ENCODE results near the gene GPHB5. TPM values are rescaled to one million over a fixed set of nuclear protein-coding genes. Genes with fewer than 3 reads are reported as not detected.

The GPHB5 gene
- total RNA-seq, 1 donor from 2014 or later, result not detected

DNA sequence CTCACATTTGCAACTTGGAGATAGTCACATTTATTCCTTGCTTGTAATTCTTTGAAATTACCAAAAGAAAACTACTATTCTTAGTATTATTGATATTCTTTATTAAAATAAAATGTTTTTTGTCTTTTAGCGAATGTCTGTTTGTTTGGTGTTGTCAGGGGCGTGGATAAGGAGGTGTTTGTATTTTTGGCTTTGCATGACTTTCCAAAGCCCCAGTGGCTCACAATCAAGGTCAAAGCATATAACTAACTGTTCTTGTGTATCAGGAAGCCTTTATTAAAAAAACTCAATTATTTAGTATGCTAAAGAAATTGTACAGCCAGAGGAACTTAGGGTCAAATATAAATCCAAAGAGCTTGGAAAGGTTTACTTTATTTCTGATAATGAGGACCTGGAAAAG, 17.9 kb downstream of the GPHB5 start:
- intact Hi-C loops (cut with DNase I), result no loop called here

GRCh38 chr14:63299351-63300110, 19.2 kb downstream of the GPHB5 start:
- H3K4me3 ChIP-seq, result no peak overlapping the region
- no peaks in the 10 kb centered on the region for H3K27me3 ChIP-seq
- no peaks in the 10 kb centered on the region for H3K9me3 ChIP-seq
- TF ChIP-seq CTCF (IDR thresholded peaks at IDR 0.05), result no peak
- H3K27ac ChIP-seq, result no peak overlapping the region
- no peak for DNase-seq (ENCODE audit: low spot score in 2 of 2)
- intact Hi-C loops (cut with DNase I), result loop anchor here (5.0 kb wide), 1 partner anchor 243 kb away; the partner anchor contains the start of gene PPP2R5E
- H3K36me3 ChIP-seq, result no peaks in the 10 kb centered on the region
- no peaks in the 10 kb centered on the region for H3K4me1 ChIP-seq

More for the DNA sequence above, 17.9 kb downstream of the GPHB5 start:
- no peak for TF ChIP-seq CTCF (IDR thresholded peaks at IDR 0.05)
- no peak for DNase-seq (ENCODE audit: low spot score in 2 of 2)
- Histone ChIP-seq H3K4me3 (no peak overlapping the region), H3K4me1 (no peaks in the 10 kb centered on the region), H3K36me3 (no peaks in the 10 kb centered on the region), H3K9me3 (no peaks in the 10 kb centered on the region), H3K27ac (no peak overlapping the region), H3K27me3 (no peaks in the 10 kb centered on the region)

DNA sequence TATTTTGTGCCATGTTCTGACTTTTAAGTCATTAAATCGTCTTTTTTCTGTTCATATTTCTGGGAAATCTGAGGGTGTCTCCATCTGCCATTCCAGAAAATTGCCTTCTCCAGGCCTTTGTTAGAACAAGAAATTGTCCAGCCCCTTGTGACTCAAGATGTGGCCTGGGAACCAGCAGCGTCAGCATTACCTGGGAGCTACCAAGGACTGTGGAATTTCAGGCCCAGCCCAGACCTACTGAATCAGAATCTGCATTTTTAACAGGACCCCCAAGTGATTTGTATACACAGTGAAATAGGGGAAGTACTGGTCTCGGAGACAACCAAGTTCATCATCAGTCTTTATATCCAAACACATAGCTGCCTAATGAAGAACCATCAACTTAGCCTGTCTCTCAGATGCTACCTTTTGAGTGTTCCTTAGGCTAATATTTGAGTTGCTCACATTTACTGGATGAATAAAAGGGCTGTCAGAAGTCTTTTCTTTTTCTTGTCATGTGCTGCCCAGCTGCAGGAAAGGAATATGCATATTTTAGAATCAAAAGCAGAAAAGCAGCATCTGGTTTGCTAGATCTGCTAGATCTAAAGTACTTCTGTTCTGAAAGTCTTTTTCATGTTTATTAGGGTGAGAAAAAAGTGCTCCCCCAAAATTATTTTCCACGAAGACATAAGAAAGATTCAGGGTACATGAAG, 21.2 kb downstream of the GPHB5 start:
- TF ChIP-seq CTCF (IDR thresholded peaks at IDR 0.05), result no peak
- H3K27me3 ChIP-seq, result no peaks in the 10 kb centered on the region

DNA sequence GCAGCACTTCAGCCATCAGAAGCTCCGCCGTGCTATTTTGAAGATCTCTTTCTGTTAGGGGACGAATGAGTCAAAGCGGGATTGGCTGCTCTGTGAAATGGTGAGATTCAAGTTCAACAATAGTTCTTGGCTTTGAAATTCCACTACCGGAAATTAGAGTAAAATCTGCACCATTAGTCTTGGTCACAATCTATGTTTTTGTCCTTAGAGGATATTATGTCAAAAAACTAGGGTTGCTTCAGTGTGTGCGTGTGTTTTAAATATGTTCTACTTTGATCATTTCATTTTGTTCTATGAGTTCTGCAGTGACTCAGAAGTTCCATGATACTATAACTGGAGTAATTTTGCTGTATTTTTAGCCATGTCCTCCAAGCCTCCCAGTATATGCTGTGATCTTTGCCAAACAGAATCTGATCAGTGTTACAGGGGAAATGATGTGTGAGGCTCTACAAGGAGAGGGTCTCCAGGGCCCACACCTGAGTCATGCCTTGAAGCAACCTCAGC, 22.6 kb downstream of the GPHB5 start:
- no peaks in the 10 kb centered on the region for H3K9me3 ChIP-seq
- no peaks in the 10 kb centered on the region for H3K4me1 ChIP-seq
- intact Hi-C loops (cut with DNase I), result loop anchor here (5.0 kb wide), 1 partner anchor 246 kb away; the partner anchor contains the start of gene PPP2R5E
- no peaks in the 10 kb centered on the region for H3K27me3 ChIP-seq
- no peak for TF ChIP-seq CTCF (IDR thresholded peaks at IDR 0.05)
- H3K36me3 ChIP-seq, result peaks cover 3 to 14% of the 10 kb centered on the region in 2 donors
- peak overlapping the region; percentile 77 to 82 for H3K27ac ChIP-seq
- DNase-seq (ENCODE audit: low spot score in 2 of 2), result no peak
- peak overlapping the region in 1 of 2 donors; percentile 50 for H3K4me3 ChIP-seq

More for the DNA sequence above, 21.2 kb downstream of the GPHB5 start:
- no peak overlapping the region for H3K27ac ChIP-seq
- peaks cover 0 to 1% of the 10 kb centered on the region in 2 donors for H3K36me3 ChIP-seq
- DNase-seq (ENCODE audit: low spot score in 2 of 2), result no peak
- no peak overlapping the region for H3K4me3 ChIP-seq
- H3K9me3 ChIP-seq, result no peaks in the 10 kb centered on the region
- H3K4me1 ChIP-seq, result no peaks in the 10 kb centered on the region
- intact Hi-C loops (cut with DNase I), result loop anchor here (5.0 kb wide), 1 partner anchor 245 kb away; the partner anchor contains the start of gene PPP2R5E

GRCh38 chr14:63295231-63295685, 23.5 kb downstream of the GPHB5 start:
- TF ChIP-seq CTCF (IDR thresholded peaks at IDR 0.05), result no peak
- no peak for DNase-seq (ENCODE audit: low spot score in 2 of 2)
- peak overlapping the region; percentile 77 to 82 for H3K27ac ChIP-seq
- H3K27me3 ChIP-seq, result no peaks in the 10 kb centered on the region
- intact Hi-C loops (cut with DNase I), result loop anchor here (5.0 kb wide), 1 partner anchor 247 kb away; the partner anchor contains the start of gene PPP2R5E
- H3K4me3 ChIP-seq, result peak overlapping the region; percentile 26 to 50
- no peaks in the 10 kb centered on the region for H3K4me1 ChIP-seq
- H3K9me3 ChIP-seq, result no peaks in the 10 kb centered on the region
- peaks cover 8 to 19% of the 10 kb centered on the region in 2 donors for H3K36me3 ChIP-seq
